8988T (cell line): ENCODE data around the gene CPA3.

Source experiments
- DNase-seq: peaks from one replicate; pipeline ENCODE4 v3.0.0; 2011

CPA3 gene

GRCh38 chr3:148863297-148863696 lies 1.8 kb upstream of the CPA3 start:
- DNase-seq = no peak

GRCh38 chr3:148863814-148864213 lies 1.3 kb upstream of the CPA3 start:
- no peak for DNase-seq

- no peak for DNase-seq
Observed at GRCh38 chr3:148866261-148866660, 1.2 kb downstream of the CPA3 start.

- DNase-seq = no peak
Observed at GRCh38 chr3:148873270-148873927, 8.3 kb downstream of the CPA3 start.

- DNase-seq = no peak
Observed at GRCh38 chr3:148873977-148874376, 8.9 kb downstream of the CPA3 start.

- DNase-seq = no peak
Observed at GRCh38 chr3:148878095-148878494, 13.0 kb downstream of the CPA3 start.

GRCh38 chr3:148879256-148879655 lies 14.2 kb downstream of the CPA3 start:
- no peak for DNase-seq

GRCh38 chr3:148880681-148881080 lies 15.6 kb downstream of the CPA3 start:
- DNase-seq = no peak

GRCh38 chr3:148881286-148881685 lies 16.2 kb downstream of the CPA3 start:
- DNase-seq = no peak

GRCh38 chr3:148882288-148882687 lies 17.2 kb downstream of the CPA3 start:
- no peak for DNase-seq

- DNase-seq = no peak
Observed at GRCh38 chr3:148883163-148883562, 18.1 kb downstream of the CPA3 start.

- DNase-seq = no peak
Observed at GRCh38 chr3:148884261-148884660, 19.2 kb downstream of the CPA3 start.

GRCh38 chr3:148889828-148890227 lies 24.7 kb downstream of the CPA3 start:
- DNase-seq = no peak

GRCh38 chr3:148896062-148896461 lies 31.0 kb downstream of the CPA3 start:
- no peak for DNase-seq

- no peak for DNase-seq
Observed at GRCh38 chr3:148901987-148902791, 37.1 kb downstream of the CPA3 start.

- DNase-seq = no peak
Observed at GRCh38 chr3:148903022-148903442, 37.9 kb downstream of the CPA3 start.

GRCh38 chr3:148903941-148904340 lies 38.8 kb downstream of the CPA3 start:
- no peak for DNase-seq

- DNase-seq = no peak
Observed at GRCh38 chr3:148906667-148907066, 41.6 kb downstream of the CPA3 start.

- no peak for DNase-seq
Observed at GRCh38 chr3:148911173-148911572, 46.1 kb downstream of the CPA3 start.

- DNase-seq = no peak
Observed at GRCh38 chr3:148911592-148911991, 46.5 kb downstream of the CPA3 start.

- DNase-seq = no peak
Observed at GRCh38 chr3:148914936-148915690, 50.0 kb downstream of the CPA3 start.

- no peak for DNase-seq
Observed at GRCh38 chr3:148916132-148916531, 51.0 kb downstream of the CPA3 start.

- DNase-seq = no peak
Observed at GRCh38 chr3:148922467-148922866, 57.4 kb downstream of the CPA3 start.

- no peak for DNase-seq
Observed at GRCh38 chr3:148923592-148923991, 58.5 kb downstream of the CPA3 start.
